HCT116 (cell line): Measurements from ENCODE around the gene MGAT4A. TPM values are rescaled to one million over a fixed set of nuclear protein-coding genes. Genes with fewer than 3 reads are reported as not detected.
A peak's percentile ranks its signal among the peaks of the same experiment; 100 is the strongest.

Source experiments
- ATAC-seq: fragments of 200-7000 bp; cut with Tn5 transposase; 2 replicates; pipeline ENCODE4 v1.9.1; 2020; ENCODE audit warnings: mild to moderate bottlenecking, moderate library complexity
- BruUV-seq: library from RNA; stranded (reverse); fragments of 400-500 nt; replicated peaks from 2 replicates; lab custom pipeline; 2021; lab: Mats Ljungman, UMichigan
- CTCF ChIA-PET: fragments of 300-600 bp; sonication (Branson Sonifier 250); formaldehyde crosslinking; loops from one replicate; lab custom pipeline; 2021; ENCODE audit warnings: antibody characterized with exemption; lab: Charles Lee
- POLR2A ChIA-PET: fragments of 300-600, 350-600 bp; sonication (Branson Sonifier 250); formaldehyde crosslinking; loops from one replicate; lab custom pipeline; 2021; ENCODE audit warnings: antibody characterized with exemption; lab: Charles Lee
- RAD21 ChIA-PET, 2 experiments: fragments of 300-600 bp; sonication (Branson Sonifier 250); formaldehyde crosslinking; loops; one replicate each; lab custom pipeline; 2023; ENCODE audit warnings: low total read pairs in 2 of 2; ENCODE audit not compliant: uncharacterized antibody in 2 of 2, unreplicated experiment in 2 of 2, low non-redundant PET in 1 of 2; lab: Charles Lee
- DNase-seq: peaks from one replicate; pipeline ENCODE4 v3.0.0-alpha.2; 2010; ENCODE audit warnings: low read depth, low spot score
- H2AFZ ChIP-seq: fragments of 200-600 bp; shearing (Covaris generic), sonication (generic); 2 replicates; pipeline ENCODE4 v1.6.1; 2017; ENCODE audit warnings: low read depth, mixed run types, mixed read lengths, antibody characterized with exemption, low read length; ENCODE audit not compliant: poor library complexity, severe bottlenecking
- H3K27ac ChIP-seq: 2 replicates; pipeline ENCODE4 v1.5.1; 2012; ENCODE audit warnings: low read depth, low read length
- H3K27me3 ChIP-seq: fragments of 200-600 bp; sonication (generic); 2 replicates; pipeline ENCODE4 v1.6.1; 2016; ENCODE audit warnings: mixed run types, low read length, mixed read lengths; ENCODE audit not compliant: insufficient read depth
- H3K36me3 ChIP-seq, 2 experiments: fragments of 200-500 bp in 1 of 2; fragments of 200-600 bp in 1 of 2; sonication (Bioruptor generic) in 1 of 2; sonication (generic) in 1 of 2; 2 replicates each; pipeline versions ENCODE4 v1.5.1 to v1.6.1; 2014 to 2016; ENCODE audit warnings: low read length in 2 of 2, inconsistent platforms in 1 of 2, mixed read lengths in 1 of 2, mixed run types in 1 of 2; ENCODE audit not compliant: insufficient read depth in 2 of 2, control insufficient read depth in 1 of 2
- H3K4me1 ChIP-seq, 2 experiments: fragments of 200-600 bp in 1 of 2; sonication (generic) in 1 of 2; 2 replicates each; pipeline versions ENCODE4 v1.5.1 to v1.6.1; 2012 to 2017; ENCODE audit warnings: low read length in 2 of 2, inconsistent platforms in 1 of 2, mild to moderate bottlenecking in 1 of 2, mixed read lengths in 1 of 2, mixed run types in 1 of 2, moderate library complexity in 1 of 2; ENCODE audit not compliant: insufficient read depth in 2 of 2, control insufficient read depth in 1 of 2
- H3K4me2 ChIP-seq: fragments of 200-600 bp; sonication (generic); 2 replicates; pipeline ENCODE4 v1.6.1; 2017; ENCODE audit warnings: mixed run types, low read length, mixed read lengths
- H3K4me3 ChIP-seq, 2 experiments: fragments of 200-600 bp in 1 of 2; sonication (generic) in 1 of 2; replicated peaks in 1 of 2; 2 replicates each; pipeline ENCODE4 v1.5.1; 2011 to 2016; ENCODE audit warnings: low read length in 2 of 2, control low read depth in 1 of 2, low read depth in 1 of 2, mild to moderate bottlenecking in 1 of 2, mixed read lengths in 1 of 2, mixed run types in 1 of 2
- H3K79me2 ChIP-seq: fragments of 200-600 bp; sonication (generic); 2 replicates; pipeline ENCODE4 v1.6.1; 2017; ENCODE audit warnings: mild to moderate bottlenecking, mixed run types, low read length, moderate library complexity, mixed read lengths; ENCODE audit not compliant: insufficient read depth
- H3K9ac ChIP-seq: fragments of 200-600 bp; sonication (generic); 2 replicates; pipeline ENCODE4 v1.6.1; 2016; ENCODE audit warnings: low read length, mixed read lengths
- H3K9me2 ChIP-seq: fragments of 200-600 bp; sonication (generic), shearing (Covaris generic); 2 replicates; pipeline ENCODE4 v1.6.1; 2017; ENCODE audit warnings: mixed run types, mild to moderate bottlenecking, moderate library complexity; ENCODE audit not compliant: insufficient read depth
- H3K9me3 ChIP-seq, 2 experiments: fragments of 200-500 bp in 1 of 2; fragments of 200-600 bp in 1 of 2; sonication (Bioruptor generic) in 1 of 2; sonication (generic) in 1 of 2; 2 replicates each; pipeline ENCODE4 v1.6.1; 2014 to 2017; ENCODE audit warnings: low read length in 2 of 2, mixed read lengths in 2 of 2, inconsistent platforms in 1 of 2, low read depth in 1 of 2, mild to moderate bottlenecking in 1 of 2, mixed run types in 1 of 2, moderate library complexity in 1 of 2; ENCODE audit not compliant: control insufficient read depth in 1 of 2, insufficient read depth in 1 of 2
- H4K20me1 ChIP-seq: fragments of 200-600 bp; sonication (generic), shearing (Covaris generic); 2 replicates; pipeline ENCODE4 v1.6.1; 2017; ENCODE audit warnings: mixed run types, mild to moderate bottlenecking, moderate library complexity; ENCODE audit not compliant: insufficient read depth
- CTCF ChIP-seq, 3 experiments: fragments of 200-600 bp in 1 of 3; sonication (generic) in 1 of 3; IDR thresholded peaks in 2 of 3; conservative IDR thresholded peaks in 1 of 3; 2 replicates each; pipeline ENCODE4 v1.5.1; 2012 to 2017; ENCODE audit warnings: low read depth in 2 of 3, low read length in 2 of 3, antibody characterized with exemption in 1 of 3, borderline replicate concordance in 1 of 3, control low read depth in 1 of 3, mild to moderate bottlenecking in 1 of 3, mixed read lengths in 1 of 3, mixed run types in 1 of 3, moderate library complexity in 1 of 3; ENCODE audit not compliant: insufficient read depth in 1 of 3
- JUND ChIP-seq: IDR thresholded peaks from 2 replicates; pipeline ENCODE4 v1.6.1; 2012
- MAX ChIP-seq: IDR thresholded peaks from 2 replicates; pipeline ENCODE4 v1.6.1; 2012
- POLR2A ChIP-seq: IDR thresholded peaks from 2 replicates; pipeline ENCODE4 v1.7.0; 2011; ENCODE audit warnings: borderline replicate concordance; ENCODE audit not compliant: insufficient read depth, insufficient read length; ENCODE audit errors: extremely low read depth
- ZNF274 ChIP-seq: fragments of 200-500 bp; sonication (Bioruptor generic); IDR thresholded peaks from 2 replicates; pipeline ENCODE4 v1.6.1; 2014; ENCODE audit warnings: mild to moderate bottlenecking, low read depth, low read length, inconsistent platforms
- intact Hi-C: fragments of 100-400 bp; cut with micrococcal nuclease; formaldehyde crosslinking; loops from 2 replicates; pipeline ENCODE4 v1.10.0; 2022
- total RNA-seq: library from RNA; stranded (reverse); gene quantifications from one replicate; pipeline ENCODE4 v1.2.1, GENCODE V29; 2021; ENCODE audit not compliant: unreplicated experiment

MGAT4A gene
- total RNA-seq, 1 experiment from 2014 or later, result 10.2 TPM

GRCh38 chr2:98578231-98578630 is 152.7 kb downstream of the MGAT4A start:
- Histone ChIP-seq H3K9me2 (no peaks in the 10 kb centered on the region), H3K27ac (no peak overlapping the region), H3K9ac (no peak overlapping the region), H3K4me2 (no peak overlapping the region), H4K20me1 (no peaks in the 10 kb centered on the region), H3K79me2 (no peaks in the 10 kb centered on the region)
- POLR2A ChIA-PET, result no interaction called here
- no TSS peak for BruUV-seq
- TF ChIP-seq POLR2A (no peak), JUND (no peak)
- TF ChIP-seq, all 23 proteins: peak for 0
- ChIA-PET RAD21 (no interaction called here), CTCF (no interaction called here)
- Histone ChIP-seq H3K27me3 (no peaks in the 10 kb centered on the region), H2AFZ (no peak overlapping the region), H3K4me3 (no peak overlapping the region), H3K4me1 (no peaks in the 10 kb centered on the region), H3K36me3 (no peaks in the 10 kb centered on the region), H3K9me3 (no peaks in the 10 kb centered on the region)
- DNase-seq (no peak), ATAC-seq (no peak)
- intact Hi-C loops, result no loop called here

- DNase-seq, result no peak
- Histone ChIP-seq H3K9ac (no peak overlapping the region), H2AFZ (no peak overlapping the region), H3K4me3 (no peak overlapping the region), H3K27ac (no peak overlapping the region), H3K4me1 (no peaks in the 10 kb centered on the region), H3K36me3 (no peaks in the 10 kb centered on the region), H4K20me1 (no peaks in the 10 kb centered on the region), H3K79me2 (no peaks in the 10 kb centered on the region), H3K27me3 (no peaks in the 10 kb centered on the region), H3K4me2 (no peak overlapping the region), H3K9me2 (no peaks in the 10 kb centered on the region), H3K9me3 (no peaks in the 10 kb centered on the region)
- TF ChIP-seq MAX, result no peak
- TF ChIP-seq CTCF (IDR thresholded peaks at IDR 0.05 in 2 of 3, conservative IDR thresholded peaks at IDR 0.05 in 1 of 3; ENCODE audit: borderline replicate concordance in 1 of 3, insufficient read depth in 1 of 3, low read depth in 2 of 3, low read length in 2 of 3), result peak in 2 of 3 experiments; percentile 17 to 18; a peak in 1 of 6 replicates
- TF ChIP-seq ZNF274, result no peak
- ChIA-PET CTCF (interaction anchor here (1.2 kb wide), 1 partner anchor 9 kb away, joined by 3 read pairs; no protein-coding TSS in a partner anchor), RAD21 (no interaction called here), POLR2A (no interaction called here)
- intact Hi-C loops, result no loop called here
- ATAC-seq, result no peak
- no TSS peak for BruUV-seq
These were observed 153.6 kb downstream of the MGAT4A start for GRCh38 chr2:98577313-98577712.
